NCI-H2029 (cell line): ENCODE measurements around the gene QPRT.
"Not testable (repeated sequence)": the region's sequence is repeated elsewhere in the genome, so short reads cannot be mapped to it uniquely, and the experiment has no call there.

Source experiments
- DNase-seq: peaks from one replicate; lab custom pipeline; 2025; lab: John Stamatoyannopoulos, UW

Gene QPRT

DNA sequence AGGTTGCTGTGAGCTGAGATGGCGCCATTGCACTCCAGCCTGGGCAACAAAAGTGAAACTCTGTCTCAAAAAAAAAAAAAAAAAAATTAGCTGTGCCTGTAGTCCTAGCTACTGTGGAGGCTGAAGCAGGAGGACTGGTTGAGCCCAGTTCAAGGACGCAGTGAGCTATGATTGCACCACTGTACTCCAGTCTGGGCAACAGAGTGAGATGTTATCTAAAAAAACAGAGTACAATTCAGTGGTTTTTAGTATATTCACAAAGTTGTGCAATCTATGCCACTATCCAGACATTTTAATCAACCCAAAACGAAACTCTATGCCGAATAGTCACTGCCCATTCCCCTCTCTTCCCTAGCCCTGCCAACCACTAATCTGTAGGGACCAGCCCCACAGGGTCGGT is 41.7 kb downstream of the QPRT start:
- DNase-seq: no peak

- peak; percentile 53 for DNase-seq
Observed at GRCh38 chr16:29721167-29721879, 42.3 kb downstream of the QPRT start.

GRCh38 chr16:29726845-29727377 is 47.9 kb downstream of the QPRT start:
- DNase-seq: no peak

DNA sequence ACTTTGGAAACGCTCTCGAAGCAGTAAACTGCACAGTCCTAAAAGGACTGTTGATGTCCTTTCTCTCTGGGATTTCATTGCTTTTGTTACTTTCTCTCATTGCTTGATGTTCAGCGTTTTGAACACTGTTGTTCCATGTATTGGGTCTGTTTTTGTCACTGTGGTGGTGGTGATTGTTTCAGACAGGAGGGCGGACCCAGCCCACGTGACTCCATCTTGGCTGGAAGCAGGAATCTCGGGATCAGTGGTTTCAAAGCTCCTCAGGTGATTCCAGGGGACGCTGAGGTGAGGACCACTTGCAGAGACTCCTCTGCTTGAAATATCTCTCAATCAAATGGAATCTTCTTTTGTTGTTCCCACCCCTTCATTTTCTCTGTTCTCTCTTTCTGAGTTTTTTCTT is 48.5 kb downstream of the QPRT start:
- DNase-seq: no peak

- no peak for DNase-seq
Observed at GRCh38 chr16:29729116-29729521, 50.1 kb downstream of the QPRT start.

- no peak for DNase-seq
Observed at GRCh38 chr16:29730649-29731048, 51.7 kb downstream of the QPRT start.

DNA sequence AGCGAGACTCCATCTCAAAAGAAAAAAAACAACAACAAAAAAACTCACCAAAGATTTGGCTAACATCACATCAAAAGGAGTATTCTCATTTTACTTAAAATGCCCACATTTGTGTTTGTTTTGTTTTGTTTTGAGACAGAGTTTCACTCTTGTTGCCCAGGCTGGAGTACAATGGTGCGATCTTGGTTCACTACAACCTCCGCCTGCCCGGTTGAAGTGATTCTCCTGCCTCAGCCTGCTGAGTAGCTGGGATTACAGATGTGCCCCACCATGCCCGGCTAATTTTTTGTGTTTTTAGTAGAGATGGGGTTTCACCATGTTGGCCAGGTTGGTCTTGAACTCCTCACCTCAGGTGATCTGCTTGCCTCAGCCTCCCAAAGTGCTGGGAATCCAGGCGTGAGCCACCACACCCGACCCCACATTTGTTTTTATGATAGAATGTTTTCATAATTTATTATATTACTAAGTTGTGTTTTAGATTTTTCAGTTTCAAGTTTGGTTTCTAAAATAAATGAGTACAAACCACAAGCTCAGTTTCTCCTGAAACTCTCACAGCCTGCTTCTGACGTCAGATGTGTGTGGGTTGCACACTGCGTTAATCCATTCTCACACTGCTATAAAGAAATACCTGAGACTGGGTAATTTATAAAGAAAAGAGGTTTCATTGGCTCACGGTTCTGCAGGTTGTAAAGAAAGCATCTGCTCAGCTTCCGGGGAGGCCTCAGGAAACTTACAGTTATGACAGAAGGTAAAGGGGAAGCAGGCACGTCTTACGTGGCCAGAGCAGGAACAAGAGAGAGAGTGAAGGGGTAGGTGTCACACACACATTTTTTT is 53.0 kb downstream of the QPRT start:
- not testable (repeated sequence) for DNase-seq

GRCh38 chr16:29734786-29735185 is 55.8 kb downstream of the QPRT start:
- no peak for DNase-seq

GRCh38 chr16:29736112-29736511 is 57.1 kb downstream of the QPRT start:
- DNase-seq: no peak

DNA sequence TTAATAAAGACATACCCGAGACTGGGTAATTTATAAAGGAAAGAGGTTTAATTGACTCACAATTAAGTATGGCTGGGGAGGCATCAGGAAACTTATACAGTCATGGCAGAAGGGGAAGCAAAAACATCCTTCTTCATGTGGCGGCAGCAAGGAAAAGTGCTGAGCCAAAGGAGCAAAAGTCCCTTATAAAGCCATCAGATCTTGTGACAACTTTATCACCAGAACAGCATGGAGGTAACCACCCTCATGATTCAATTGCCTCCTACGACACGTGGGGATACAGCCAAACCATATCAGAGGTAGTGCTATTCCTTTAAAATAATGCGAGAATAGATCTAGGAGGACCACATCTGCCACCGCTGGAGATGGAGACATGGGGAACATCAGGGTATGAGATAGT is 57.8 kb downstream of the QPRT start:
- no peak for DNase-seq

GRCh38 chr16:29737713-29738112 is 58.7 kb downstream of the QPRT start:
- DNase-seq: no peak

DNA sequence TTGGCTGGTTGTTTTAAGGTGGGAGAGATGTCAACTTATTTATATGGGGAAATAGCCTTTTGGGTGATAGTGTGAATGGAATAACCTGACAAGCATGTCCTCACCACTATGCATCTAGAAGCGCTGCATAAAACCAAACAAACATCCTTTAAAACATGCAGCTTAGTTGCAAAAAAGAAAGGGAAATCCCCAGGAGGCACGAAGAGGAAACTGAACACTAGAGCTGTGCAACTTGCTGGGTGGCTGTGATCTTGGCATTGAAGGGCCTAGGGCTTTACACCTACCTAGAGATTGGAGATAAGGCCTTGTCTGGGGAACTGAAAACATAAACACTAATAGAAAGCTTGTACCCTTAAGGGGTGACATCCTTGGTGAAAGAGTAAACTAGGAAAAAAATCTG is 59.5 kb downstream of the QPRT start:
- no peak for DNase-seq

- not testable (repeated sequence) for DNase-seq
Observed at GRCh38 chr16:29739927-29740629, 61.1 kb downstream of the QPRT start.

DNA sequence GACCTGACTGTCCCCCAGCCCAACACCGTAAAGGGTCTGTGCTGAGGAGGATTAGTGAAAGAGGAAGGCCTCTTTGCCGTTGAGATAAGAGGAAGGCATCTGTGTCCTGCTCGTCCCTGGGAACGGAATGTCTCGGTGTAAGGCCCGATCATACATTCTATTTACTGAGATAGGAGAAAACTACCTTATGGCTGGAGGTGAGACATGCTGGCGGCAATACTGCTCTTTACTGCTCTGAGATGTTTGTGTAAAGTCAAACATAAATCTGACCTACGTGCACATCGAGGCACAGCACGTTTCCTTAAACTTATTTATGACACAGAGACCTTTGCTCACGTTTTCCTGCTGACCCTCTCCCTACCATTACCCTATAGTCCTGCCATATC is 61.6 kb downstream of the QPRT start:
- DNase-seq: not testable (repeated sequence)

- DNase-seq: no peak
Observed at GRCh38 chr16:29742683-29743275, 63.8 kb downstream of the QPRT start.

DNA sequence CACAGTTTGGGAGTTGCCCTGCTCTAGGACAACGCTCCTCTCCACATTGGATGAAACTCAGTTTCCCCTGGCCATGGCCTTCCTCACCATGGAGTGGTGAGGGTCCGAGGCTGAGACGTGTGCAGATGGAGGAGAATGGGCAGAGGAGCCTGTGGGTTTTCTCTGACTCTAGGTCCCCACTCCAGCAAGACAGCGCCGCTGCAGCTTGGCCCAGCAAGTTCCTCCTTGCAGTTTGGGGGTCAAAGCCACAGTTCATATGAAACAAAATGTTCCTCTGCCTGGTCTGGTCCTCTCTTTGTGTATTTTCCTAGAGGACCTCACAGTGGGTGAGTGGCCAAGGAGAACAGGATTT is 64.5 kb downstream of the QPRT start:
- no peak for DNase-seq

DNA sequence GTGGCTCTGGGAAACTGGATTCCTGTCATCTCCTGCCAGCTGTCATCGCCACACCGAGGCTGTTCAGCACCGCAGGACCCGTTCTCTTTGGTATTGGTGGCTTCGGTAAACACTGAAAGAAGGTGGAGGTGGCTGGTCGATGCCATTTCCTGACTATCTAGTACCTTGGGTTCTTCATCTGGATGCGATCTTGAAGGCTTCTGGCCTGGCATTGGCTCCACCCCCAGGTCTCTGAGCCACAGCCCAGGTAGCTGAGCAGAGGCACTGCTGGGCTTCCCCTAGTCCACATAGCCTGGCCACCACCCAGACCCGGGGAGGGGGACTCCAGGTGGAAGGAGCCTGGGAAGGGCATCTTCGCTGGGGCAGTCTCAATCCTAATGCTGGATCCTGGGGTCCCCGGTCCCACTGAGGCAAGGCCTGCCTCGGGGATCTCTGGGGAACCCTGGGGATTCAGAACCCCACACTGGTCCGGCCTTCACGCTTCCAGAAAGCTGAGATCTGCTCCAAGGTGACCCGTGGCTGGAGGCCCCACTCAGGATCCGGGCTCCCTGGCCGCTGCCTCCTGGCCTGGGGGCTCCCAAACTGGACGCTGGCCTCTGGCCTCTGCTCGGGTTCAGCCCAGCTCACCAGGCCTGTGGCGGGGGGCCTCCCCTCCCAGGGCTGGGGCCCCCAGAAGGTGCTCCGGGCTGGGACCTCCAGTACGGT is 65.0 kb downstream of the QPRT start:
- no peak for DNase-seq

GRCh38 chr16:29744541-29745101 is 65.6 kb downstream of the QPRT start:
- no peak for DNase-seq

- DNase-seq: no peak
Observed at GRCh38 chr16:29745121-29745852, 66.3 kb downstream of the QPRT start.

- DNase-seq: no peak
Observed at GRCh38 chr16:29745853-29746345, 66.9 kb downstream of the QPRT start, which contains the start of gene C16orf54. Gene C16orf54 (minus strand): TSS chr16:29745990. CDS start chr16:29744951, 1,039 bp downstream.
